OCI-LY1 (cell line): ENCODE measurements around the gene VPS36.

Experiments used
- H2AFZ ChIP-seq: fragments of 200-600 bp; sonication (generic), shearing (Covaris generic); 2 replicates; pipeline ENCODE4 v1.6.0; 2014; ENCODE audit warnings: antibody characterized with exemption, mild to moderate bottlenecking, low read length
- H3F3A ChIP-seq: fragments of 200-600 bp; sonication (generic), shearing (Covaris generic); 2 replicates; pipeline ENCODE4 v1.6.0; 2014; ENCODE audit warnings: mild to moderate bottlenecking, antibody characterized with exemption, low read length, moderate library complexity; ENCODE audit not compliant: insufficient read depth
- H3K27ac ChIP-seq: fragments of 200-600 bp; sonication (generic); 2 replicates; pipeline ENCODE4 v1.5.1; 2014; ENCODE audit warnings: low read length, mixed run types, mild to moderate bottlenecking, low read depth; ENCODE audit not compliant: poor library complexity, severe bottlenecking
- H3K27me3 ChIP-seq: fragments of 200-600 bp; sonication (generic); 2 replicates; pipeline ENCODE4 v1.6.0; 2014; ENCODE audit warnings: antibody characterized with exemption, mild to moderate bottlenecking, low read length, moderate library complexity; ENCODE audit not compliant: insufficient read depth
- H3K36me3 ChIP-seq: fragments of 200-600 bp; sonication (generic); 2 replicates; pipeline ENCODE4 v1.6.1; 2014; ENCODE audit warnings: mild to moderate bottlenecking, antibody characterized with exemption, low read length, moderate library complexity, mixed read lengths; ENCODE audit not compliant: insufficient read depth
- H3K4me1 ChIP-seq: fragments of 200-600 bp; sonication (generic); 2 replicates; pipeline ENCODE4 v1.5.1; 2014; ENCODE audit warnings: mild to moderate bottlenecking, low read length, moderate library complexity; ENCODE audit not compliant: insufficient read depth, severe bottlenecking
- H3K4me2 ChIP-seq: fragments of 200-600 bp; sonication (generic), shearing (Covaris generic); 2 replicates; pipeline ENCODE4 v1.6.1; 2014; ENCODE audit warnings: low read length
- H3K4me3 ChIP-seq: fragments of 200-600 bp; sonication (generic); 2 replicates; pipeline ENCODE4 v1.5.1; 2014; ENCODE audit warnings: low read length, low read depth, mild to moderate bottlenecking, mixed read lengths; ENCODE audit not compliant: poor library complexity, severe bottlenecking
- H3K79me2 ChIP-seq: fragments of 200-600 bp; shearing (Covaris generic); 2 replicates; pipeline ENCODE4 v1.6.1; 2016; ENCODE audit warnings: mixed run types, low read length, mixed read lengths; ENCODE audit not compliant: insufficient read depth
- H3K9ac ChIP-seq: fragments of 200-600 bp; sonication (generic), shearing (Covaris generic); 2 replicates; pipeline ENCODE4 v1.6.1; 2014; ENCODE audit warnings: mild to moderate bottlenecking, low read length, mixed read lengths
- H3K9me2 ChIP-seq: fragments of 200-600 bp; sonication (generic), shearing (Covaris generic); 2 replicates; pipeline ENCODE4 v1.6.1; 2014; ENCODE audit warnings: low read depth, mild to moderate bottlenecking, low read length, mixed read lengths
- H3K9me3 ChIP-seq: fragments of 200-600 bp; shearing (Covaris generic); 2 replicates; pipeline ENCODE4 v1.6.1; 2014; ENCODE audit warnings: low read length, mixed read lengths
- H4K20me1 ChIP-seq: fragments of 200-600 bp; sonication (generic), shearing (Covaris generic); 2 replicates; pipeline ENCODE4 v1.6.0; 2016; ENCODE audit warnings: mild to moderate bottlenecking, low read length; ENCODE audit not compliant: insufficient read depth
- CTCF ChIP-seq: fragments of 200-600 bp; sonication (generic), shearing (Covaris generic); IDR thresholded peaks from 2 replicates; pipeline ENCODE4 v1.5.1; 2017; ENCODE audit warnings: mild to moderate bottlenecking, antibody characterized with exemption, low read length, moderate library complexity, mixed read lengths
- EZH2 ChIP-seq: fragments of 200-600 bp; sonication (generic), shearing (Covaris generic); IDR thresholded peaks from 2 replicates; pipeline ENCODE4 v1.8.0; 2017; ENCODE audit warnings: borderline replicate concordance, mixed run types, mild to moderate bottlenecking, antibody characterized with exemption, low read length, moderate library complexity, mixed read lengths

The VPS36 gene

GRCh38 chr13:52393572-52394357 lies 56.7 kb downstream of the VPS36 start:
- Histone ChIP-seq H3F3A (no peaks in the 10 kb centered on the region), H4K20me1 (no peaks in the 10 kb centered on the region), H3K9me3 (no peaks in the 10 kb centered on the region), H3K27ac (no peak overlapping the region), H3K9me2 (no peaks in the 10 kb centered on the region), H3K4me1 (no peaks in the 10 kb centered on the region), H3K9ac (no peak overlapping the region), H3K79me2 (no peaks in the 10 kb centered on the region), H2AFZ (no peak overlapping the region), H3K36me3 (no peaks in the 10 kb centered on the region), H3K4me2 (no peak overlapping the region), H3K27me3 (no peaks in the 10 kb centered on the region), H3K4me3 (no peak overlapping the region)
- TF ChIP-seq CTCF, result no peak
- TF ChIP-seq EZH2, result no peak

GRCh38 chr13:52387721-52388120 lies 62.7 kb downstream of the VPS36 start:
- Histone ChIP-seq H3K27ac (no peak overlapping the region), H3K9me3 (no peaks in the 10 kb centered on the region), H3K79me2 (no peaks in the 10 kb centered on the region), H3K9ac (no peak overlapping the region), H3K4me2 (no peak overlapping the region), H3K4me3 (no peak overlapping the region), H2AFZ (no peak overlapping the region), H3K4me1 (no peaks in the 10 kb centered on the region), H3K9me2 (no peaks in the 10 kb centered on the region), H3F3A (no peaks in the 10 kb centered on the region), H3K27me3 (no peaks in the 10 kb centered on the region), H3K36me3 (no peaks in the 10 kb centered on the region), H4K20me1 (no peaks in the 10 kb centered on the region)
- TF ChIP-seq CTCF (no peak), EZH2 (no peak)

GRCh38 chr13:52385870-52386269 lies 64.6 kb downstream of the VPS36 start:
- Histone ChIP-seq H3K27ac (no peak overlapping the region), H3K27me3 (no peaks in the 10 kb centered on the region), H3K36me3 (no peaks in the 10 kb centered on the region), H3K9me2 (no peaks in the 10 kb centered on the region), H3F3A (no peaks in the 10 kb centered on the region), H3K9me3 (no peaks in the 10 kb centered on the region), H2AFZ (no peak overlapping the region), H3K4me2 (no peak overlapping the region), H3K4me1 (no peaks in the 10 kb centered on the region), H3K4me3 (no peak overlapping the region), H3K79me2 (no peaks in the 10 kb centered on the region), H3K9ac (no peak overlapping the region), H4K20me1 (no peaks in the 10 kb centered on the region)
- TF ChIP-seq EZH2 (no peak), CTCF (no peak)
